Left lung (tissue), 10 donors: ENCODE measurements around the gene NUDT3. TPM values are rescaled to one million over a fixed set of nuclear protein-coding genes. Genes with fewer than 3 reads are reported as not detected.
"Not testable (repeated sequence)": the region's sequence is repeated elsewhere in the genome, so short reads cannot be mapped to it uniquely, and the experiment has no call there.

Source experiments
- ATAC-seq: fragments of 200-7000 bp; cut with Tn5 transposase; one replicate; pipeline ENCODE4 v1.9.1; 2020; ENCODE audit warnings: moderate library complexity
- DNase-seq, 4 donors: peaks; one replicate each; pipeline ENCODE4 v3.0.0-alpha.2; 2013 to 2020
- H3K27ac ChIP-seq, 2 donors: fragments of 200-600 bp; sonication (generic) in 1 of 2; one replicate each; pipeline versions ENCODE4 v1.5.0 to v1.8.0; 2020 to 2021
- H3K27me3 ChIP-seq, 2 donors: fragments of 200-600 bp; sonication (generic) in 1 of 2; one replicate each; pipeline versions ENCODE4 v1.5.0 to v1.8.0; 2020 to 2021
- H3K36me3 ChIP-seq, 2 donors: fragments of 200-600 bp; sonication (generic) in 1 of 2; one replicate each; pipeline versions ENCODE4 v1.5.0 to v1.8.0; 2020 to 2021
- H3K4me1 ChIP-seq, 2 donors: fragments of 200-600 bp; one replicate each; pipeline ENCODE4 v1.8.0; 2021
- H3K4me3 ChIP-seq, 2 donors: fragments of 200-600 bp; sonication (generic) in 1 of 2; one replicate each; pipeline versions ENCODE4 v1.5.0 to v1.8.0; 2020 to 2021; ENCODE audit warnings: mild to moderate bottlenecking in 1 of 2
- H3K9me3 ChIP-seq, 2 donors: fragments of 200-600 bp; sonication (generic) in 1 of 2; one replicate each; pipeline versions ENCODE4 v1.5.0 to v1.8.0; 2020 to 2021
- intact Hi-C, 2 donors: fragments of 100-400 bp; cut with DNase I; formaldehyde crosslinking; loops; one replicate each; pipeline versions ENCODE4 v1.11.2 to v1.14.2; 2022
- polyA plus RNA-seq, 6 donors: library from polyadenylated mRNA; unstranded; fragments of 120-200 nt; gene quantifications; one replicate each; pipeline ENCODE4 v1.2.1, GENCODE V29; 2013; ENCODE audit not compliant: insufficient read length in 6 of 6
- total RNA-seq, 2 donors: library from RNA; stranded (reverse); fragmentation: NEBNext Ultra II Directional; extraction: Animal tissue kit (Norgen Biotek cat#: 25700); gene quantifications; one replicate each; pipeline ENCODE4 v1.2.1, GENCODE V29; 2021
- TF ChIP-seq, protein P1 (sequence below), 2 donors: fragments of 200-600 bp; sonication (generic) in 1 of 2; IDR thresholded peaks; one replicate each; pipeline versions ENCODE4 v1.5.0 to v1.8.0; 2021; ENCODE audit warnings: antibody characterized with exemption in 2 of 2
- donor health status: DM: no; HTN: yes; CAD: no.
- donor health status: DM: no; HTN: no; CAD: no.

The NUDT3 gene
- total and polyA plus RNA-seq, 8 donors: 10.5 to 27.9 (median 14.9) TPM

DNA sequence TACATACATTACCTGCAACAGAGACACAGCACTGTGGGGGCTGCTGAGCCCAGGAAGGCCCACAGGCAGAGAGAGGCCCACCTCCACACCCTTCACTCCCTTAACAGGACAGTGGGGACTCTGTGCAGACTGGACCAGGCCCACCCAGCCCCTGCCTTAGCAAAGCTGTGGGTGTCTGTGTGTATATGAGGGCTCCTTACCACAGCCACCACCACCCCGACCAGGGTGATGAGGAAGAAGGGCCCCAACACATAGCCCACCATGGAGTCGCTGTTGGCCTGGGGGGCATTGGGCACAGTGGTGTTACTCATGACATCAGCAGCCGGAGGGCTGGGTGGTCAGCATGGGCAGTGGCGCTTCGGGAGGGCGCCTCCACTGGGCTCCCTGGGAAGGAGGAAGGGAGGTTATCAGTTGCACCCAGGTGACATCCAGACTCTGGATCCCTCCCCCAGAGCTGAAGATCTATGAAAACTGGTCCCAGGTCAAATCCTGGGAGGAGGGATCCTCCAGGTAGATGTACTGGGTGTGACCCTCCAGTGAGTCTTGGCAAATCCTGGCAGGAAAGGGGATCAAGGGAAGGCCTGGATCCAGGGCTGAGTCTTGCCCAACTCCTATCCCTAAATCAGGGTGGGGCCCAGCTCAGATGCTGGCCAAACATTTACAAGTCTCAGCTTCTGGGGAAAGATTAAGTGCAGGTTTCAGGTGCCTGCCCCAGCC is 144.8 kb downstream of the NUDT3 start:
- ATAC-seq: no peak
- peak overlapping the region in 1 of 2 donors; percentile 83 for H3K4me3 ChIP-seq
- peaks cover 9 to 53% of the 10 kb centered on the region in 2 donors for H3K4me1 ChIP-seq
- peak overlapping the region; percentile 86 to 95 for H3K27ac ChIP-seq
- H3K27me3 ChIP-seq: no peaks in the 10 kb centered on the region
- no peaks in the 10 kb centered on the region for H3K9me3 ChIP-seq
- TF ChIP-seq, protein P1, sequence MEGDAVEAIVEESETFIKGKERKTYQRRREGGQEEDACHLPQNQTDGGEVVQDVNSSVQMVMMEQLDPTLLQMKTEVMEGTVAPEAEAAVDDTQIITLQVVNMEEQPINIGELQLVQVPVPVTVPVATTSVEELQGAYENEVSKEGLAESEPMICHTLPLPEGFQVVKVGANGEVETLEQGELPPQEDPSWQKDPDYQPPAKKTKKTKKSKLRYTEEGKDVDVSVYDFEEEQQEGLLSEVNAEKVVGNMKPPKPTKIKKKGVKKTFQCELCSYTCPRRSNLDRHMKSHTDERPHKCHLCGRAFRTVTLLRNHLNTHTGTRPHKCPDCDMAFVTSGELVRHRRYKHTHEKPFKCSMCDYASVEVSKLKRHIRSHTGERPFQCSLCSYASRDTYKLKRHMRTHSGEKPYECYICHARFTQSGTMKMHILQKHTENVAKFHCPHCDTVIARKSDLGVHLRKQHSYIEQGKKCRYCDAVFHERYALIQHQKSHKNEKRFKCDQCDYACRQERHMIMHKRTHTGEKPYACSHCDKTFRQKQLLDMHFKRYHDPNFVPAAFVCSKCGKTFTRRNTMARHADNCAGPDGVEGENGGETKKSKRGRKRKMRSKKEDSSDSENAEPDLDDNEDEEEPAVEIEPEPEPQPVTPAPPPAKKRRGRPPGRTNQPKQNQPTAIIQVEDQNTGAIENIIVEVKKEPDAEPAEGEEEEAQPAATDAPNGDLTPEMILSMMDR (IDR thresholded peaks at IDR 0.05): no peak
- peak in 1 of 4 donors; percentile 71 for DNase-seq
- intact Hi-C loops: loop anchor here in 1 of 2 donors (5.0 kb wide), 1 partner anchor 170 kb away; no protein-coding TSS in a partner anchor
- H3K36me3 ChIP-seq: peaks cover 0 to 28% of the 10 kb centered on the region in 2 donors

DNA sequence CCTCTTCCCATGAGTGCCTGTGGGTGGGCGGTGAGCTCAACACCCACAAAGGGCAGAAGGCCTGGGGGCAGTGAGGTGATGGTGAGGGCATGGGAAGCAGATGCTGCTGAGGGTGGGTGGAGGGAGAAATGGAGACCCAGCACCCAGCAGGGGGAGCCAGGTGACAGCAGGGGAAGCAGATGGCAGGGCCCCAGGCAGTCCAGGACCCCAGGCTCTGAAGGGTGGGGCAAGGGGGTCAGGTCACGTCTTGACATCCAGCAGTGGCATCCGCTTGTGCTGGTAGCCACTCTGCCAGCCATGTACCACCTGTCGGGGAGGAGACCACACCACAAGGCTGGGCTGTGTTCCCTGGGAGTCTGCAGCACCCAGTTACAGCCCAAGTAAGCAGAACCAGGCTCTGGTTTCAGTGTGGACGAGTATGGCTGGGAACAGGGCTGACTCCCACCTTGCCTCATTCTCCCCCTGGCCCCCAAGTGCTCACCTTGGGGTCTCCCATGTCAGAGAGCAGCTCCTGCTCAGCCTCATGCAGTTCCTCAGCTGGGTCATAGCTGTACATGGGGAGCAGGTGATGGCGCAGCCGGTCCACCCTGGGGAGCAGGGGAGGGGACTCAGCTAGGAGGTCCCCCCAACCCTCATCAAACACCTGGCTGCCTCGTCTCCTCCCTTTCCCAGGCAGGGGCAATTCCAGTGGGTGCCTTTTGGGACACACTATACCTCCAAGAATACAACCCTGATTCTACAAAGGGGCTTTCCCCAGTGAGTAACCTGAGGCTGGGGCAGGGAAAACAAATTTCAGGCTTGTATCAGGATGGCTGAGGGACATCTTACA is 145.7 kb downstream of the NUDT3 start:
- ATAC-seq: no peak
- peaks cover 0 to 36% of the 10 kb centered on the region in 2 donors for H3K36me3 ChIP-seq
- peaks cover 9 to 62% of the 10 kb centered on the region in 2 donors for H3K4me1 ChIP-seq
- no peak overlapping the region for H3K27ac ChIP-seq
- no peak overlapping the region for H3K4me3 ChIP-seq
- intact Hi-C loops: loop anchor here in 1 of 2 donors (5.0 kb wide), 1 partner anchor 171 kb away; no protein-coding TSS in a partner anchor
- H3K27me3 ChIP-seq: no peaks in the 10 kb centered on the region
- TF ChIP-seq, protein P1 (IDR thresholded peaks at IDR 0.05): no peak
- no peaks in the 10 kb centered on the region for H3K9me3 ChIP-seq
- DNase-seq: peak in 1 of 4 donors; percentile 72

DNA sequence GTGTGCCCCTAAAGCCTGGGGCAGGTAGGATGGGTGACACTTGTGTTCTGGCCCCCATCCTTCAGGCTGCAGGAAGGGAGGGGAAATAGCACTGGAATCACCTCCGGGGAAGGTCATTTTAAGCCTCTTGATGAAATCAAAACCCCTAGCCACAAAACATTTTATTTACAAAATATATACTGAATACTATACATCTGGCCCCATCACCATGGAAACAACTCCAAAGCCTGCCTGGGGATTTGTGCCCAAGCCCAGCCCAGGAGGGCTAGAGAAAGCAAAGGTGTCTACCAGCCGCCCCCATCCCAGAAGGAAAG is 146.3 kb downstream of the NUDT3 start:
- TF ChIP-seq, protein P1 (IDR thresholded peaks at IDR 0.05): no peak
- Histone ChIP-seq H3K9me3 (no peaks in the 10 kb centered on the region), H3K4me1 (peaks cover 9 to 62% of the 10 kb centered on the region in 2 donors), H3K27me3 (no peaks in the 10 kb centered on the region), H3K36me3 (peaks cover 0 to 42% of the 10 kb centered on the region in 2 donors), H3K4me3 (no peak overlapping the region), H3K27ac (no peak overlapping the region)
- no peak for ATAC-seq
- intact Hi-C loops: loop anchor here in 1 of 2 donors (5.0 kb wide), 1 partner anchor 171 kb away; no protein-coding TSS in a partner anchor
- DNase-seq: no peak

DNA sequence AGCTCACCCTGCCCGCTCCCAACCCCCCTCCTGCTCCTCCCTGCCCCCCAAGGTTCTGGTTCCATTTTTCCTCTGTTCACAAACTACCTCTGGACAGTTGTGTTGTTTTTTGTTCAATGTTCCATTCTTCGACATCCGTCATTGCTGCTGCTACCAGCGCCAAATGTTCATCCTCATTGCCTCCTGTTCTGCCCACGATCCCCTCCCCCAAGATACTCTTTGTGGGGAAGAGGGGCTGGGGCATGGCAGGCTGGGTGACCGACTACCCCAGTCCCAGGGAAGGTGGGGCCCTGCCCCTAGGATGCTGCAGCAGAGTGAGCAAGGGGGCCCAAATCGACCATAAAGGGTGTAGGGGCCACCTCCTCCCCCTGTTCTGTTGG is 146.7 kb downstream of the NUDT3 start:
- DNase-seq, ATAC-seq, H3K27me3 ChIP-seq, H3K9me3 ChIP-seq, H3K27ac ChIP-seq, H3K4me3 ChIP-seq: not testable (repeated sequence)
- Histone ChIP-seq H3K36me3 (peaks cover 0 to 47% of the 10 kb centered on the region in 2 donors), H3K4me1 (peaks cover 9 to 62% of the 10 kb centered on the region in 2 donors)
- intact Hi-C loops: loop anchor here in 1 of 2 donors (5.0 kb wide), 1 partner anchor 172 kb away; no protein-coding TSS in a partner anchor

DNA sequence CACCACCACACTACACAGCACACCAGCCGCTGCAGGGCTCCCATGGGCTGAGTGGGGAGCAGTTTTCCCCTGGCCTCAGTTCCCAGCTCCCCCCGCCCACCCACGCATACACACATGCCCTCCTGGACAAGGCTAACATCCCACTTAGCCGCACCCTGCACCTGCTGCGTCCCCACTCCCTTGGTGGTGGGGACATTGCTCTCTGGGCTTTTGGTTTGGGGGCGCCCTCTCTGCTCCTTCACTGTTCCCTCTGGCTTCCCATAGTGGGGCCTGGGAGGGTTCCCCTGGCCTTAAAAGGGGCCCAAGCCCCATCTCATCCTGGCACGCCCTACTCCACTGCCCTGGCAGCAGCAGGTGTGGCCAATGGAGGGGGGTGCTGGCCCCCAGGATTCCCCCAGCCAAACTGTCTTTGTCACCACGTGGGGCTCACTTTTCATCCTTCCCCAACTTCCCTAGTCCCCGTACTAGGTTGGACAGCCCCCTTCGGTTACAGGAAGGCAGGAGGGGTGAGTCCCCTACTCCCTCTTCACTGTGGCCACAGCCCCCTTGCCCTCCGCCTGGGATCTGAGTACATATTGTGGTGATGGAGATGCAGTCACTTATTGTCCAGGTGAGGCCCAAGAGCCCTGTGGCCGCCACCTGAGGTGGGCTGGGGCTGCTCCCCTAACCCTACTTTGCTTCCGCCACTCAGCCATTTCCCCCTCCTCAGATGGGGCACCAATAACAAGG is 147.3 kb downstream of the NUDT3 start:
- H3K4me1 ChIP-seq: peaks cover 9 to 62% of the 10 kb centered on the region in 2 donors

More for the DNA sequence above, 147.3 kb downstream of the NUDT3 start:
- intact Hi-C loops: loop anchor here in 1 of 2 donors (5.0 kb wide), 1 partner anchor 172 kb away; no protein-coding TSS in a partner anchor
- not testable (repeated sequence) for H3K27me3 ChIP-seq, H3K9me3 ChIP-seq, H3K4me3 ChIP-seq, ATAC-seq
- peaks cover 0 to 52% of the 10 kb centered on the region in 2 donors for H3K36me3 ChIP-seq
- peak overlapping the region in 1 of 2 donors; percentile 81 for H3K27ac ChIP-seq
- peak in 1 of 4 donors; percentile 23 for DNase-seq
